ENCODE data around the gene ISM1. TPM values are rescaled to one million over a fixed set of nuclear protein-coding genes. Genes with fewer than 3 reads are reported as not detected.

ISM1 gene
- total and polyA plus RNA-seq, 2 experiments from 2014 or later = 0.15 to 0.63 TPM

- no peaks in the 10 kb centered on the region for H3K79me2 ChIP-seq (replicated peaks; ENCODE audit: insufficient read depth)
- H3K36me3 ChIP-seq (ENCODE audit: insufficient read depth) = no peaks in the 10 kb centered on the region
- ATAC-seq (no peak), DNase-seq (ENCODE audit: low spot score) (no peak)
- H4K20me1 ChIP-seq (replicated peaks; ENCODE audit: insufficient read depth) = no peaks in the 10 kb centered on the region
- no peaks in the 10 kb centered on the region; the same call in 2 of the 3 replicates for H3K9me3 Mint-ChIP-seq
- no peak overlapping the region for H3K4me2 ChIP-seq
- no peaks in the 10 kb centered on the region for H3K4me1 ChIP-seq (ENCODE audit: insufficient read depth)
- H3K4me1 Mint-ChIP-seq = no peaks in the 10 kb centered on the region
- H3K4me3 Mint-ChIP-seq = no peak overlapping the region
- no peak overlapping the region for H3K4me3 ChIP-seq
- TF ChIP-seq EZH2phosphoT487 (IDR thresholded peaks at IDR 0.05; ENCODE audit: unreplicated experiment) = no peak
- TF ChIP-seq POLR2AphosphoS5 (IDR thresholded peaks at IDR 0.05; ENCODE audit: low read depth) = no peak
- TF ChIP-seq ZNF462 (CRISPR knock-in tag; IDR thresholded peaks at IDR 0.05) = no peak
- TF ChIP-seq EZH2 (IDR thresholded peaks at IDR 0.05; ENCODE audit: low read depth, unreplicated experiment) = no peak
- TF ChIP-seq REST (IDR thresholded peaks at IDR 0.05; ENCODE audit: unreplicated experiment) = no peak
- TF ChIP-seq STAT1 (IDR thresholded peaks at IDR 0.05; ENCODE audit: unreplicated experiment) = no peak
- TF ChIP-seq NANOG (IDR thresholded peaks at IDR 0.05; ENCODE audit: borderline replicate concordance) = no peak
- TF ChIP-seq CREB1 (CRISPR knock-in tag; IDR thresholded peaks at IDR 0.05; ENCODE audit: low read depth) = no peak
- no peak for TF ChIP-seq ETS1 (IDR thresholded peaks at IDR 0.05)
- no peak for TF ChIP-seq ZNF331 (CRISPR knock-in tag; IDR thresholded peaks at IDR 0.05; ENCODE audit: low read depth)
- no peak for TF ChIP-seq JUNB (IDR thresholded peaks at IDR 0.05; ENCODE audit: unreplicated experiment)
- TF ChIP-seq ZNF114 (CRISPR knock-in tag; IDR thresholded peaks at IDR 0.05) = no peak
- TF ChIP-seq CTCF (conservative IDR thresholded peaks at IDR 0.05; ENCODE audit: low read depth in 2 of 2) = no peak
- H3K27ac ChIP-seq (ENCODE audit: low read depth) = no peak overlapping the region
- no peaks in the 10 kb centered on the region for H3F3A ChIP-seq (replicated peaks; ENCODE audit: low read depth)
- H3K27me3 Mint-ChIP-seq (ENCODE audit: insufficient read depth, low read depth, poor library complexity) = no peaks in the 10 kb centered on the region
- no peaks in the 10 kb centered on the region for H3K9me2 ChIP-seq (ENCODE audit: insufficient read depth)
- no peaks in the 10 kb centered on the region for H3K36me3 Mint-ChIP-seq (ENCODE audit: low read depth)
- H3K27me3 ChIP-seq (ENCODE audit: insufficient read depth) = no peaks in the 10 kb centered on the region
- H2AFZ ChIP-seq = no peak overlapping the region
- no peak overlapping the region for H3K27ac Mint-ChIP-seq
These were observed 86.6 kb downstream of the ISM1 start for GRCh38 chr20:13307562-13308163.
